Ramos (cell line): ENCODE data around the gene HOXD11.

Experiments
- in situ Hi-C: fragments of 300-500 bp; cut with MboI; formaldehyde crosslinking; loops from one replicate; pipeline ENCODE4 v1.14.3; 2022; ENCODE audit warnings: low sequenced_read_pairs; ENCODE audit not compliant: unreplicated experiment

HOXD11 gene

GRCh38 chr2:176091329-176092258 is 15.5 kb upstream of the HOXD11 start:
- in situ Hi-C loops: loop anchor here (10.0 kb wide), 1 partner anchor 407 kb away; no protein-coding TSS in a partner anchor

GRCh38 chr2:176092270-176093144 is 14.6 kb upstream of the HOXD11 start, which contains the start of gene HOXD13:
Gene HOXD13, plus strand, starts transcription at chr2:176092721. Its CDS starts 170 bp downstream, at chr2:176092891.
- in situ Hi-C loops: loop anchor here (10.0 kb wide), 1 partner anchor 408 kb away; no protein-coding TSS in a partner anchor

- in situ Hi-C loops: loop anchor here (10.0 kb wide), 1 partner anchor 409 kb away; no protein-coding TSS in a partner anchor
Observed at GRCh38 chr2:176093145-176093897, 13.8 kb upstream of the HOXD11 start.

- in situ Hi-C loops: loop anchor here (10.0 kb wide), 1 partner anchor 409 kb away; no protein-coding TSS in a partner anchor
Observed at GRCh38 chr2:176093898-176094249, 13.2 kb upstream of the HOXD11 start.

- in situ Hi-C loops: loop anchor here (10.0 kb wide), 1 partner anchor 410 kb away; no protein-coding TSS in a partner anchor
Observed at GRCh38 chr2:176094349-176094748, 12.7 kb upstream of the HOXD11 start.

GRCh38 chr2:176095421-176095820 is 11.7 kb upstream of the HOXD11 start:
- in situ Hi-C loops: loop anchor here (10.0 kb wide), 1 partner anchor 411 kb away; no protein-coding TSS in a partner anchor

- in situ Hi-C loops: loop anchor here (10.0 kb wide), 1 partner anchor 412 kb away; no protein-coding TSS in a partner anchor
Observed at GRCh38 chr2:176096243-176096985, 10.7 kb upstream of the HOXD11 start.

GRCh38 chr2:176096986-176097819 is 9.9 kb upstream of the HOXD11 start:
- in situ Hi-C loops: loop anchor here (10.0 kb wide), 1 partner anchor 412 kb away; no protein-coding TSS in a partner anchor

- in situ Hi-C loops: loop anchor here (10.0 kb wide), 1 partner anchor 413 kb away; no protein-coding TSS in a partner anchor
Observed at GRCh38 chr2:176097820-176098365, 9.2 kb upstream of the HOXD11 start.

GRCh38 chr2:176098366-176099158 is 8.5 kb upstream of the HOXD11 start:
- in situ Hi-C loops: loop anchor here (10.0 kb wide), 1 partner anchor 414 kb away; no protein-coding TSS in a partner anchor

GRCh38 chr2:176099159-176099727 is 7.8 kb upstream of the HOXD11 start:
- in situ Hi-C loops: loop anchor here (10.0 kb wide), 1 partner anchor 414 kb away; no protein-coding TSS in a partner anchor

- in situ Hi-C loops: loop anchor here (10.0 to 25.0 kb wide), 2 partner anchors 415 to 738 kb away; no protein-coding TSS in a partner anchor
Observed at GRCh38 chr2:176099728-176100546, 7.1 kb upstream of the HOXD11 start, which contains the start of gene HOXD12. Gene HOXD12, plus strand, starts transcription at chr2:176099795. Its CDS starts 7 bp downstream, at chr2:176099802.

GRCh38 chr2:176100547-176101140 is 6.4 kb upstream of the HOXD11 start:
- in situ Hi-C loops: loop anchor here (25.0 kb wide), 1 partner anchor 738 kb away; no protein-coding TSS in a partner anchor

GRCh38 chr2:176101216-176101830 is 5.8 kb upstream of the HOXD11 start:
- in situ Hi-C loops: loop anchor here (25.0 kb wide), 1 partner anchor 739 kb away; no protein-coding TSS in a partner anchor
